Measurements from ENCODE around the gene FBXW7.

FBXW7 gene

DNA sequence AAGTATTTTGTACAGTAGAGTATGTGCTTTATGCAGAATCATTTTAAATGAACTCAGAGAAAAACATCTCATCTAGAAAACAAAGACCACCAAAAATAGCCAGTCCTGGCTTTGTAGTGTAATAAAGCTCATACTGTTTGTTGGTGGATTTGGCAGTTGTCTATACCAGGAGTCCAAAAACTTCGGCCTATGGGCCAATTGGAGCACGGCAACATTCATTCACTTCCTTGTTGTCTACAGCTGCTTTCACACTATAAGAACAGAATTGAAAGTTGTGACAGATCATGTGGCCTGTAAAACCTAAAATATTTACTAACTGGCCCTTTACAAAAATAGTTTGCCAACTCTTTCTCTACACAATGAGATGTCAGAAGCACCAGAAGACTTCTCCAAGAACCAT lies 5.3 kb downstream of the FBXW7 start:
- TF ChIP-seq EGR1 (IDR thresholded peaks at IDR 0.05) (no peak), RAD21 (IDR thresholded peaks at IDR 0.05; ENCODE audit: low read depth) (no peak), ZBTB7A (IDR thresholded peaks at IDR 0.05; ENCODE audit: low read depth) (no peak), FOXM1 (IDR thresholded peaks at IDR 0.05; ENCODE audit: borderline replicate concordance, low read depth) (no peak), EP300 (IDR thresholded peaks at IDR 0.05; ENCODE audit: borderline replicate concordance) (no peak), TAF1 (IDR thresholded peaks at IDR 0.05; ENCODE audit: low read depth) (no peak), CREB1 (IDR thresholded peaks at IDR 0.05; ENCODE audit: low read depth) (no peak), CEBPB (IDR thresholded peaks at IDR 0.05) (no peak), NFIC (IDR thresholded peaks at IDR 0.05) (no peak), YY1 (IDR thresholded peaks at IDR 0.05; ENCODE audit: low read depth) (no peak), TCF12 (IDR thresholded peaks at IDR 0.05; ENCODE audit: low read depth) (no peak), TEAD4 (IDR thresholded peaks at IDR 0.05) (no peak)
- TF ChIP-seq, protein P1, sequence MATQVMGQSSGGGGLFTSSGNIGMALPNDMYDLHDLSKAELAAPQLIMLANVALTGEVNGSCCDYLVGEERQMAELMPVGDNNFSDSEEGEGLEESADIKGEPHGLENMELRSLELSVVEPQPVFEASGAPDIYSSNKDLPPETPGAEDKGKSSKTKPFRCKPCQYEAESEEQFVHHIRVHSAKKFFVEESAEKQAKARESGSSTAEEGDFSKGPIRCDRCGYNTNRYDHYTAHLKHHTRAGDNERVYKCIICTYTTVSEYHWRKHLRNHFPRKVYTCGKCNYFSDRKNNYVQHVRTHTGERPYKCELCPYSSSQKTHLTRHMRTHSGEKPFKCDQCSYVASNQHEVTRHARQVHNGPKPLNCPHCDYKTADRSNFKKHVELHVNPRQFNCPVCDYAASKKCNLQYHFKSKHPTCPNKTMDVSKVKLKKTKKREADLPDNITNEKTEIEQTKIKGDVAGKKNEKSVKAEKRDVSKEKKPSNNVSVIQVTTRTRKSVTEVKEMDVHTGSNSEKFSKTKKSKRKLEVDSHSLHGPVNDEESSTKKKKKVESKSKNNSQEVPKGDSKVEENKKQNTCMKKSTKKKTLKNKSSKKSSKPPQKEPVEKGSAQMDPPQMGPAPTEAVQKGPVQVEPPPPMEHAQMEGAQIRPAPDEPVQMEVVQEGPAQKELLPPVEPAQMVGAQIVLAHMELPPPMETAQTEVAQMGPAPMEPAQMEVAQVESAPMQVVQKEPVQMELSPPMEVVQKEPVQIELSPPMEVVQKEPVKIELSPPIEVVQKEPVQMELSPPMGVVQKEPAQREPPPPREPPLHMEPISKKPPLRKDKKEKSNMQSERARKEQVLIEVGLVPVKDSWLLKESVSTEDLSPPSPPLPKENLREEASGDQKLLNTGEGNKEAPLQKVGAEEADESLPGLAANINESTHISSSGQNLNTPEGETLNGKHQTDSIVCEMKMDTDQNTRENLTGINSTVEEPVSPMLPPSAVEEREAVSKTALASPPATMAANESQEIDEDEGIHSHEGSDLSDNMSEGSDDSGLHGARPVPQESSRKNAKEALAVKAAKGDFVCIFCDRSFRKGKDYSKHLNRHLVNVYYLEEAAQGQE (IDR thresholded peaks at IDR 0.05; ENCODE audit: low read depth), result no peak
- TF ChIP-seq, protein P2, sequence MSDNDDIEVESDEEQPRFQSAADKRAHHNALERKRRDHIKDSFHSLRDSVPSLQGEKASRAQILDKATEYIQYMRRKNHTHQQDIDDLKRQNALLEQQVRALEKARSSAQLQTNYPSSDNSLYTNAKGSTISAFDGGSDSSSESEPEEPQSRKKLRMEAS (IDR thresholded peaks at IDR 0.05), result no peak
- TF ChIP-seq, protein P3, sequence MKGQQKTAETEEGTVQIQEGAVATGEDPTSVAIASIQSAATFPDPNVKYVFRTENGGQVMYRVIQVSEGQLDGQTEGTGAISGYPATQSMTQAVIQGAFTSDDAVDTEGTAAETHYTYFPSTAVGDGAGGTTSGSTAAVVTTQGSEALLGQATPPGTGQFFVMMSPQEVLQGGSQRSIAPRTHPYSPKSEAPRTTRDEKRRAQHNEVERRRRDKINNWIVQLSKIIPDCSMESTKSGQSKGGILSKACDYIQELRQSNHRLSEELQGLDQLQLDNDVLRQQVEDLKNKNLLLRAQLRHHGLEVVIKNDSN (IDR thresholded peaks at IDR 0.05), result no peak

DNA sequence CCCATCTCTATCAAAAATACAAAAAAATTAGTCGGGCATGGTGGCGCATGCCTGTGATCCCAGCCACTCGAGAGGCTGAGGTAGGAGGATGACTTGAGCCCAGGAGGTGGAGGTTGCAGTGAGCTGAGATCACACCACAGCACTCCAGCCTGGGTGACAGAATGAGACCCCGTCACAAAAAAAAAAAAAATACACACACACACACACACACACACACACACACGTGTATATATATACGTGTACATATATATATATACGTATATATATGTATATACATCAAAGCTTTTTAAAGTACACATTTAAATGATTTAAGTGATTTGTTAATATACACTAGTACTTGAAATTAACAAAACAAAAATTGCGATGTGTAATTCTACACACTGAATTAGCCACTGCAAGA lies 6.0 kb downstream of the FBXW7 start:
- TF ChIP-seq NFIC (IDR thresholded peaks at IDR 0.05), result no peak
- no peak for TF ChIP-seq TEAD4 (IDR thresholded peaks at IDR 0.05)
- TF ChIP-seq, protein P3 (IDR thresholded peaks at IDR 0.05), result no peak
- TF ChIP-seq ZBTB7A (IDR thresholded peaks at IDR 0.05; ENCODE audit: low read depth), result no peak

- TF ChIP-seq, protein P2 (IDR thresholded peaks at IDR 0.05), result no peak
- TF ChIP-seq, protein P3 (IDR thresholded peaks at IDR 0.05), result no peak
- TF ChIP-seq NFIC (IDR thresholded peaks at IDR 0.05) (no peak), TCF12 (IDR thresholded peaks at IDR 0.05; ENCODE audit: low read depth) (no peak), EGR1 (IDR thresholded peaks at IDR 0.05) (no peak), CEBPB (IDR thresholded peaks at IDR 0.05) (no peak), EP300 (IDR thresholded peaks at IDR 0.05; ENCODE audit: borderline replicate concordance) (no peak), ZBTB7A (IDR thresholded peaks at IDR 0.05; ENCODE audit: low read depth) (no peak)
Measured at GRCh38 chr4:152528060-152528459, 7.8 kb downstream of the FBXW7 start.

DNA sequence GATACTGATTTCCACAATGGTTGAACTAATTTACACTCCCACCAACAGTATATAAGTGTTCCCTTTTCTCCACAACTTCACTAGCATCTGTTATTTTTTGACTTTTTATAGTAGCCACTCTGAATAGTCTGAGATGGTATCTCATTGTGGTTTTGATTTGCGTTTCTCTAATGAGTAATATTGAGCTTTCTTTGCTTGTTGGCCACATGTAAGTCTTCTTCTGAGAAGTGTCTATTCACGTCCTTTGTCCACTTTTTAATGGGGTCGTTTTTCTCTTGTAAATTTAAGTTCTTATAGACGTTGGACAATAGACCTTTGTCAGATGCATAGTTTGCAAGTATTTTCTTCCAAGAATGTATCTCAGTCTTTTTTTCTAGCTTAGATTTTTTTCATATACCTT lies 10.0 kb downstream of the FBXW7 start:
- no peak for TF ChIP-seq EP300 (IDR thresholded peaks at IDR 0.05; ENCODE audit: borderline replicate concordance)
- TF ChIP-seq, protein P2 (IDR thresholded peaks at IDR 0.05), result no peak
- no peak for TF ChIP-seq RAD21 (IDR thresholded peaks at IDR 0.05; ENCODE audit: low read depth)
- no peak for TF ChIP-seq CREB1 (IDR thresholded peaks at IDR 0.05; ENCODE audit: low read depth)
- TF ChIP-seq, protein P1 (IDR thresholded peaks at IDR 0.05; ENCODE audit: low read depth), result no peak
- no peak for TF ChIP-seq CEBPB (IDR thresholded peaks at IDR 0.05)
- TF ChIP-seq EGR1 (IDR thresholded peaks at IDR 0.05), result no peak
- TF ChIP-seq TEAD4 (IDR thresholded peaks at IDR 0.05), result no peak
- TF ChIP-seq YY1 (IDR thresholded peaks at IDR 0.05; ENCODE audit: low read depth), result no peak
- no peak for TF ChIP-seq ZBTB7A (IDR thresholded peaks at IDR 0.05; ENCODE audit: low read depth)
- TF ChIP-seq, protein P3 (IDR thresholded peaks at IDR 0.05), result no peak
- TF ChIP-seq FOXM1 (IDR thresholded peaks at IDR 0.05; ENCODE audit: borderline replicate concordance, low read depth), result no peak
- no peak for TF ChIP-seq TCF12 (IDR thresholded peaks at IDR 0.05; ENCODE audit: low read depth)

- TF ChIP-seq YY1 (IDR thresholded peaks at IDR 0.05; ENCODE audit: low read depth) (no peak), EGR1 (IDR thresholded peaks at IDR 0.05) (no peak), TAF1 (IDR thresholded peaks at IDR 0.05; ENCODE audit: low read depth) (no peak), NFIC (IDR thresholded peaks at IDR 0.05) (no peak), TCF12 (IDR thresholded peaks at IDR 0.05; ENCODE audit: low read depth) (no peak), CEBPB (IDR thresholded peaks at IDR 0.05) (no peak), CREB1 (IDR thresholded peaks at IDR 0.05; ENCODE audit: low read depth) (no peak), EP300 (IDR thresholded peaks at IDR 0.05; ENCODE audit: borderline replicate concordance) (no peak), TEAD4 (IDR thresholded peaks at IDR 0.05) (no peak), ZBTB7A (IDR thresholded peaks at IDR 0.05; ENCODE audit: low read depth) (no peak)
- TF ChIP-seq, protein P1 (IDR thresholded peaks at IDR 0.05; ENCODE audit: low read depth), result no peak
- TF ChIP-seq, protein P2 (IDR thresholded peaks at IDR 0.05), result no peak
- TF ChIP-seq, protein P3 (IDR thresholded peaks at IDR 0.05), result no peak
Measured at GRCh38 chr4:152524427-152524826, 11.5 kb downstream of the FBXW7 start.
